Stimulated activated CD8-positive, alpha-beta memory T cell treated with anti-CD3 and anti-CD28 coated beads, Interleukin-15, amount 100 ng/mL, for 1 hour (primary cell): ENCODE results near the gene PGPEP1.

Experiments used
- DNase-seq: peaks from one replicate; pipeline ENCODE4 v3.0.0-alpha.2; 2020; ENCODE audit warnings: low read depth

The PGPEP1 gene

DNA sequence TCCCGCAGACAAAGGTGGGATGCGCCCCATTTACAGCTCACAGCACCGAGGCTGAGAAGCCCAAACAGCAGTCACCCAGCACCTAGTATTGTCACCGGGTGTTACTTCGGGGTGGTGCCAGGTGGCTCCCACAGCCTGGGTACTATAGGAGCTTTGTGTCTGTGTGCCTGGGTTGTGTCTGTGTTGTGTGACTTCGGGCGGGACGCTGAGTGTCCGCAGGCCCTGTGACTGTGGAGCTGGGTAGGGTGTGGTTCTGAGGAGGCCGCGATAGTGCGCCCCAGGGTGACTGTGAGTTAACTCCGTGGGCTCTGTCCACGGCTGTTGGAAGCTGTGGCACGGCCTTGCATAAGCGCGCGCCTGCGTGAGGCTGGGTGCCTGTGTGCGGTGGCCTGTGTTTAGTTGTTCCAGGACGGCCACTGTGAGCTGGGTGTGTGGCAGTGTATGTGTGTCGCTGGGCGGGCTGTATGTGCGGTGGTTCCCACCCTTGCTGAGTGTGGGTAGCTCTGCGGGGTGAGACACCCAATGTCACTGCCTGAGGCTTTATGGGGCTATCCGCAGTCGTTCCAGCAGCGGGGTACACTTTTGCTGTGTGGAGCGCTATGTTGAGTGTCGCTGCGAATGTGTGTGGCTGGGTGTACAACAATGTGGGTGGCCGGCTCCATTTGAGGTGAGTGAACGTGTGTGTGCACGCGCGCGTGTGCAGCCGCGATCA lies 78.2 kb downstream of the PGPEP1 start:
- DNase-seq = no peak

GRCh38 chr19:18419195-18419698 lies 78.8 kb downstream of the PGPEP1 start, which contains the start of gene SSBP4:
TSS of gene SSBP4 (plus strand) at chr19:18419398. CDS start at chr19:18419649, 251 bp downstream.
- DNase-seq = no peak
